Small intestine (tissue), 7 donors: ENCODE measurements around the gene GYS2. TPM values are rescaled to one million over a fixed set of nuclear protein-coding genes. Genes with fewer than 3 reads are reported as not detected.

Experiments
- DNase-seq, 2 donors: peaks; one replicate each; pipeline versions ENCODE4 v3.0.0 to v3.0.0-alpha.2; 2013
- FAIRE-seq: peaks from 2 replicates; lab custom pipeline; 2012; peaks lifted over from hg19 to GRCh38; lab: Jason Lieb, UNC
- H3K27ac ChIP-seq, 3 donors: one replicate each; pipeline ENCODE4 v1.5.1; 2013; ENCODE audit warnings: low read length in 2 of 3, mild to moderate bottlenecking in 2 of 3, control low read depth in 1 of 3, inconsistent platforms in 1 of 3, low read depth in 1 of 3, moderate library complexity in 1 of 3
- H3K27me3 ChIP-seq, 3 donors: one replicate each; pipeline ENCODE4 v1.6.1; 2013; ENCODE audit warnings: low read length in 3 of 3, inconsistent platforms in 1 of 3; ENCODE audit not compliant: control insufficient read depth in 3 of 3, insufficient read depth in 3 of 3
- H3K36me3 ChIP-seq, 3 donors: one replicate each; pipeline ENCODE4 v1.6.1; 2013; ENCODE audit warnings: low read length in 3 of 3, inconsistent platforms in 1 of 3, low read depth in 1 of 3, mild to moderate bottlenecking in 1 of 3, moderate library complexity in 1 of 3; ENCODE audit not compliant: control insufficient read depth in 3 of 3, insufficient read depth in 2 of 3
- H3K4me1 ChIP-seq, 3 donors: one replicate each; pipeline ENCODE4 v1.6.1; 2013; ENCODE audit warnings: low read length in 2 of 3, inconsistent platforms in 1 of 3, low read depth in 1 of 3, mild to moderate bottlenecking in 1 of 3, moderate library complexity in 1 of 3; ENCODE audit not compliant: control insufficient read depth in 3 of 3, insufficient read depth in 2 of 3
- H3K4me3 ChIP-seq, 3 donors: one replicate each; pipeline ENCODE4 v1.5.1; 2013; ENCODE audit warnings: low read length in 3 of 3, control low read depth in 1 of 3, inconsistent platforms in 1 of 3, low read depth in 1 of 3, mild to moderate bottlenecking in 1 of 3, moderate library complexity in 1 of 3
- H3K9me3 ChIP-seq, 2 donors: one replicate each; pipeline ENCODE4 v1.6.1; 2013; ENCODE audit warnings: low read depth in 1 of 2, low read length in 1 of 2; ENCODE audit not compliant: control insufficient read depth in 2 of 2, insufficient read depth in 1 of 2
- WGBS, 3 donors: extraction: QIAGEN DNeasy Blood & Tissue Kit; methylation state at CpG; one replicate each; pipeline ENCODE4 v1.1.7; 2013; 5-methylcytosine and 5-hydroxymethylcytosine counted together
- polyA plus RNA-seq, 4 donors: library from polyadenylated mRNA; stranded (reverse) in 3 of 4; unstranded in 1 of 4; fragments of 200-250 nt in 3 of 4; fragments of 120-200 nt in 1 of 4; gene quantifications; one replicate each; pipeline versions ENCODE4 v1.2.1 to v1.2.3, GENCODE V29; 2013
- donor health status: healthy with polysubstance abuse.
- donor health status: control.
- donor health status: control.
- donor health status: Bipolar disorder and iron deficiency.
- donor health status: healthy.

The GYS2 gene
- polyA plus RNA-seq, 4 donors, result 0.01 to 0.03 TPM; not detected in 2

- FAIRE-seq, result no peak
- 59 to 78% (median 74%) methylated on average over 5 of the region's 5 CpGs for WGBS, 3 donors
- H3K36me3 ChIP-seq, result no peaks in the 10 kb centered on the region
Measured at GRCh38 chr12:21542403-21542802, 62.2 kb downstream of the GYS2 start.

GRCh38 chr12:21541773-21542172, 62.9 kb downstream of the GYS2 start:
- Histone ChIP-seq H3K27ac (no peak overlapping the region), H3K36me3 (no peaks in the 10 kb centered on the region), H3K27me3 (no peaks in the 10 kb centered on the region), H3K9me3 (no peaks in the 10 kb centered on the region), H3K4me1 (no peaks in the 10 kb centered on the region), H3K4me3 (no peak overlapping the region)
- FAIRE-seq (no peak), DNase-seq (no peak)
- 74 to 78% (median 74%) methylated on average over 6 of the region's 6 CpGs for WGBS, 3 donors

More at GRCh38 chr12:21542403-21542802, 62.2 kb downstream of the GYS2 start:
- no peak for DNase-seq
- Histone ChIP-seq H3K4me1 (no peaks in the 10 kb centered on the region), H3K4me3 (no peak overlapping the region), H3K27me3 (no peaks in the 10 kb centered on the region), H3K27ac (no peak overlapping the region), H3K9me3 (no peaks in the 10 kb centered on the region)

GRCh38 chr12:21539797-21540196, 64.8 kb downstream of the GYS2 start:
- H3K36me3 ChIP-seq, result no peaks in the 10 kb centered on the region
- no peaks in the 10 kb centered on the region for H3K9me3 ChIP-seq
- DNase-seq (no peak), FAIRE-seq (no peak)
- H3K4me1 ChIP-seq, result no peaks in the 10 kb centered on the region
- H3K27ac ChIP-seq, result no peak overlapping the region
- no peak overlapping the region for H3K4me3 ChIP-seq
- H3K27me3 ChIP-seq, result no peaks in the 10 kb centered on the region

GRCh38 chr12:21538061-21538653, 66.5 kb downstream of the GYS2 start:
- no peaks in the 10 kb centered on the region for H3K27me3 ChIP-seq
- H3K27ac ChIP-seq, result no peak overlapping the region
- no peak for FAIRE-seq
- no peaks in the 10 kb centered on the region for H3K4me1 ChIP-seq
- no peak for DNase-seq
- H3K9me3 ChIP-seq, result no peaks in the 10 kb centered on the region
- 67 to 87% (median 76%) methylated on average over 5 of the region's 5 CpGs for WGBS, 3 donors
- H3K4me3 ChIP-seq, result no peak overlapping the region
- H3K36me3 ChIP-seq, result no peaks in the 10 kb centered on the region

- H3K4me1 ChIP-seq, result no peaks in the 10 kb centered on the region
- 64 to 79% (median 67%) methylated on average over 2 of the region's 2 CpGs for WGBS, 3 donors
- no peaks in the 10 kb centered on the region for H3K9me3 ChIP-seq
- no peak overlapping the region for H3K27ac ChIP-seq
- no peaks in the 10 kb centered on the region for H3K36me3 ChIP-seq
- DNase-seq (no peak), FAIRE-seq (no peak)
- no peak overlapping the region for H3K4me3 ChIP-seq
- peaks cover 0 to 32% (median 15%) of the 10 kb centered on the region in 3 donors for H3K27me3 ChIP-seq
Measured at GRCh38 chr12:21529456-21529855, 75.2 kb downstream of the GYS2 start.

- Histone ChIP-seq H3K4me3 (no peak overlapping the region), H3K36me3 (no peaks in the 10 kb centered on the region), H3K27me3 (peaks cover 0 to 32% (median 15%) of the 10 kb centered on the region in 3 donors), H3K4me1 (no peaks in the 10 kb centered on the region), H3K27ac (no peak overlapping the region), H3K9me3 (no peaks in the 10 kb centered on the region)
- FAIRE-seq, result no peak
- WGBS, 3 donors, result 78 to 79% (median 78%) methylated on average over 5 of the region's 5 CpGs
- no peak for DNase-seq
Measured at GRCh38 chr12:21528953-21529352, 75.7 kb downstream of the GYS2 start.

GRCh38 chr12:21527451-21528180, 77.0 kb downstream of the GYS2 start:
- H3K9me3 ChIP-seq, result no peaks in the 10 kb centered on the region
- DNase-seq (peak; percentile 5 to 45), FAIRE-seq (no peak)
- H3K36me3 ChIP-seq, result no peaks in the 10 kb centered on the region
- peaks cover 0 to 32% (median 15%) of the 10 kb centered on the region in 3 donors for H3K27me3 ChIP-seq
- H3K4me1 ChIP-seq, result no peaks in the 10 kb centered on the region
- peak overlapping the region; percentile 32 to 54 (median 32) for H3K4me3 ChIP-seq
- 1 to 2% (median 1%) methylated on average over 51 to 57 of the region's 57 CpGs for WGBS, 3 donors
- no peak overlapping the region for H3K27ac ChIP-seq

- FAIRE-seq (no peak), DNase-seq (no peak)
- peak overlapping the region in 1 of 3 donors; percentile 54 for H3K4me3 ChIP-seq
- peaks cover 0 to 32% (median 15%) of the 10 kb centered on the region in 3 donors for H3K27me3 ChIP-seq
- no peak overlapping the region for H3K27ac ChIP-seq
- no peaks in the 10 kb centered on the region for H3K36me3 ChIP-seq
- 30 to 43% (median 38%) methylated on average over 12 of the region's 12 CpGs for WGBS, 3 donors
- no peaks in the 10 kb centered on the region for H3K9me3 ChIP-seq
- H3K4me1 ChIP-seq, result no peaks in the 10 kb centered on the region
Measured at GRCh38 chr12:21526721-21527345, 77.8 kb downstream of the GYS2 start.
